K562 (cell line): ENCODE measurements around the gene SYF2. TPM values are rescaled to one million over a fixed set of nuclear protein-coding genes. Genes with fewer than 3 reads are reported as not detected.

Experiments
- CLOCK ChIP-seq: fragments of 250-450 bp; sonication (Bioruptor Pico); IDR thresholded peaks from 2 replicates; pipeline ENCODE4 v1.4.0; 2020; ENCODE audit warnings: mild to moderate bottlenecking, moderate library complexity, borderline replicate concordance
- DMBX1 ChIP-seq: fragments of 250-450 bp; sonication (Bioruptor Pico); IDR thresholded peaks from 2 replicates; pipeline ENCODE4 v1.8.0; 2022; ENCODE audit warnings: inconsistent platforms, mild to moderate bottlenecking, moderate library complexity, borderline replicate concordance
- GTF2E2 ChIP-seq: fragments of 200-800 bp; sonication (Bioruptor generic); IDR thresholded peaks from 2 replicates; pipeline ENCODE4 v1.6.1; 2016; ENCODE audit warnings: missing genetic modification characterization, missing compliant biosample characterization
- MTA3 ChIP-seq: fragments of 450-650 bp; formaldehyde crosslinking; IDR thresholded peaks from 2 replicates; pipeline ENCODE4 v1.6.1; 2017; ENCODE audit warnings: mild to moderate bottlenecking, borderline replicate concordance
- PCBP1 ChIP-seq: fragments of 200-400 bp; formaldehyde crosslinking; IDR thresholded peaks from 2 replicates; pipeline ENCODE4 v1.6.1; 2018; ENCODE audit warnings: mild to moderate bottlenecking, low read depth, low read length; ENCODE audit not compliant: poor library complexity, severe bottlenecking
- POLR2H ChIP-seq: IDR thresholded peaks from 2 replicates; pipeline ENCODE4 v1.6.1; 2016; ENCODE audit warnings: missing genetic modification characterization, low read depth, mild to moderate bottlenecking, control low read depth, missing compliant biosample characterization, moderate library complexity
- PTBP1 ChIP-seq: fragments of 200-400 bp; formaldehyde crosslinking; IDR thresholded peaks from 2 replicates; pipeline ENCODE4 v1.6.1; 2017; ENCODE audit warnings: low read depth, low read length
- RBM17 ChIP-seq: fragments of 200-400 bp; formaldehyde crosslinking; IDR thresholded peaks from 2 replicates; pipeline ENCODE4 v1.6.1; 2017; ENCODE audit warnings: low read depth, mild to moderate bottlenecking, low read length, borderline replicate concordance
- TBP ChIP-seq: optimal IDR thresholded peaks from 2 replicates; pipeline ENCODE3; 2011; ENCODE audit warnings: low read depth, low read length, improper control_type of control experiment
- TFE3 ChIP-seq: fragments of 450-650 bp; formaldehyde crosslinking; IDR thresholded peaks from 2 replicates; pipeline ENCODE4 v1.4.0; 2020; ENCODE audit warnings: mild to moderate bottlenecking, mixed read lengths
- U2AF1 ChIP-seq: fragments of 200-400 bp; formaldehyde crosslinking; optimal IDR thresholded peaks from 2 replicates; pipeline ENCODE3; 2017; ENCODE audit warnings: mild to moderate bottlenecking, low read depth, low read length, moderate library complexity
- ZNF124 ChIP-seq: sonication (generic); formaldehyde crosslinking; IDR thresholded peaks from 2 replicates; pipeline ENCODE4 v1.8.1; 2022; ENCODE audit warnings: missing genetic modification reagents
- ZNF764 ChIP-seq: fragments of 250-450 bp; sonication (Bioruptor Pico); IDR thresholded peaks from 2 replicates; pipeline ENCODE4 v1.4.0; 2020; ENCODE audit warnings: low read depth, mild to moderate bottlenecking, moderate library complexity
- polyA plus RNA-seq, 8 experiments: library from polyadenylated mRNA; depleted of rRNA in 4 of 8; stranded (reverse) in 5 of 8; unstranded in 3 of 8; fragments of >200 nt; fragmentation: Nextera tagmentation in 2 of 8; fragmentation: Illumina TruSeq in 1 of 8; extraction: Ambion mirVana in 2 of 8; extraction: Trizol in 1 of 8; gene quantifications; 2 replicates each; pipeline versions ENCODE4 v1.2.1 to v1.2.3, GENCODE V29; 2011 to 2014; ENCODE audit warnings: inconsistent platforms in 1 of 8, missing spikeins in 1 of 8
- total RNA-seq, 7 experiments: library from RNA; depleted of rRNA in 6 of 7; stranded (reverse); fragments of >200 nt in 6 of 7; fragmentation: Illumina TruSeq in 2 of 7; extraction: Trizol in 2 of 7; gene quantifications; 2 replicates each; pipeline versions ENCODE4 v1.2.1 to v1.2.3, GENCODE V29; 2011 to 2021; ENCODE audit warnings: low replicate concordance in 1 of 7
- TF ChIP-seq, protein P1 (sequence below): IDR thresholded peaks from 2 replicates; pipeline ENCODE4 v1.6.1; 2011; ENCODE audit not compliant: insufficient read length; ENCODE audit errors: extremely low read depth
- TF ChIP-seq, protein P2 (sequence below), 2 experiments: fragments of 150-350 bp in 1 of 2; IDR thresholded peaks; 2 replicates each; pipeline ENCODE4 v1.6.1; 2012 to 2016; ENCODE audit warnings: low read depth in 2 of 2, low read length in 2 of 2, mild to moderate bottlenecking in 1 of 2, moderate library complexity in 1 of 2
- TF ChIP-seq, protein P3 (sequence below): IDR thresholded peaks from 2 replicates; pipeline ENCODE4 v1.6.1; 2016; ENCODE audit warnings: missing genetic modification characterization, missing compliant biosample characterization
- TF ChIP-seq, protein P4 (sequence below): fragments of 250-450 bp; sonication (Bioruptor Pico); IDR thresholded peaks from 2 replicates; pipeline ENCODE4 v1.8.0; 2022; ENCODE audit warnings: moderate library complexity, mild to moderate bottlenecking, inconsistent platforms

SYF2 gene
- total and polyA plus RNA-seq, 9 of the 15 experiments (the other 6 are each of a cell fraction or from before 2014, with no cell fraction given), result 20.9 to 69.0 (median 43.2) TPM

- TF ChIP-seq CLOCK (CRISPR knock-in tag), result no peak
- TF ChIP-seq, protein P1, sequence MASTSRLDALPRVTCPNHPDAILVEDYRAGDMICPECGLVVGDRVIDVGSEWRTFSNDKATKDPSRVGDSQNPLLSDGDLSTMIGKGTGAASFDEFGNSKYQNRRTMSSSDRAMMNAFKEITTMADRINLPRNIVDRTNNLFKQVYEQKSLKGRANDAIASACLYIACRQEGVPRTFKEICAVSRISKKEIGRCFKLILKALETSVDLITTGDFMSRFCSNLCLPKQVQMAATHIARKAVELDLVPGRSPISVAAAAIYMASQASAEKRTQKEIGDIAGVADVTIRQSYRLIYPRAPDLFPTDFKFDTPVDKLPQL, result no peak
- no peak for TF ChIP-seq ZNF764 (CRISPR knock-in tag)
- TF ChIP-seq DMBX1 (CRISPR knock-in tag), result no peak
- TF ChIP-seq, protein P2, sequence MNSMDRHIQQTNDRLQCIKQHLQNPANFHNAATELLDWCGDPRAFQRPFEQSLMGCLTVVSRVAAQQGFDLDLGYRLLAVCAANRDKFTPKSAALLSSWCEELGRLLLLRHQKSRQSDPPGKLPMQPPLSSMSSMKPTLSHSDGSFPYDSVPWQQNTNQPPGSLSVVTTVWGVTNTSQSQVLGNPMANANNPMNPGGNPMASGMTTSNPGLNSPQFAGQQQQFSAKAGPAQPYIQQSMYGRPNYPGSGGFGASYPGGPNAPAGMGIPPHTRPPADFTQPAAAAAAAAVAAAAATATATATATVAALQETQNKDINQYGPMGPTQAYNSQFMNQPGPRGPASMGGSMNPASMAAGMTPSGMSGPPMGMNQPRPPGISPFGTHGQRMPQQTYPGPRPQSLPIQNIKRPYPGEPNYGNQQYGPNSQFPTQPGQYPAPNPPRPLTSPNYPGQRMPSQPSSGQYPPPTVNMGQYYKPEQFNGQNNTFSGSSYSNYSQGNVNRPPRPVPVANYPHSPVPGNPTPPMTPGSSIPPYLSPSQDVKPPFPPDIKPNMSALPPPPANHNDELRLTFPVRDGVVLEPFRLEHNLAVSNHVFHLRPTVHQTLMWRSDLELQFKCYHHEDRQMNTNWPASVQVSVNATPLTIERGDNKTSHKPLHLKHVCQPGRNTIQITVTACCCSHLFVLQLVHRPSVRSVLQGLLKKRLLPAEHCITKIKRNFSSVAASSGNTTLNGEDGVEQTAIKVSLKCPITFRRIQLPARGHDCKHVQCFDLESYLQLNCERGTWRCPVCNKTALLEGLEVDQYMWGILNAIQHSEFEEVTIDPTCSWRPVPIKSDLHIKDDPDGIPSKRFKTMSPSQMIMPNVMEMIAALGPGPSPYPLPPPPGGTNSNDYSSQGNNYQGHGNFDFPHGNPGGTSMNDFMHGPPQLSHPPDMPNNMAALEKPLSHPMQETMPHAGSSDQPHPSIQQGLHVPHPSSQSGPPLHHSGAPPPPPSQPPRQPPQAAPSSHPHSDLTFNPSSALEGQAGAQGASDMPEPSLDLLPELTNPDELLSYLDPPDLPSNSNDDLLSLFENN (IDR thresholded peaks at IDR 0.05; ENCODE audit: low read depth in 2 of 2, low read length in 2 of 2), result no peak
- TF ChIP-seq, protein P3, sequence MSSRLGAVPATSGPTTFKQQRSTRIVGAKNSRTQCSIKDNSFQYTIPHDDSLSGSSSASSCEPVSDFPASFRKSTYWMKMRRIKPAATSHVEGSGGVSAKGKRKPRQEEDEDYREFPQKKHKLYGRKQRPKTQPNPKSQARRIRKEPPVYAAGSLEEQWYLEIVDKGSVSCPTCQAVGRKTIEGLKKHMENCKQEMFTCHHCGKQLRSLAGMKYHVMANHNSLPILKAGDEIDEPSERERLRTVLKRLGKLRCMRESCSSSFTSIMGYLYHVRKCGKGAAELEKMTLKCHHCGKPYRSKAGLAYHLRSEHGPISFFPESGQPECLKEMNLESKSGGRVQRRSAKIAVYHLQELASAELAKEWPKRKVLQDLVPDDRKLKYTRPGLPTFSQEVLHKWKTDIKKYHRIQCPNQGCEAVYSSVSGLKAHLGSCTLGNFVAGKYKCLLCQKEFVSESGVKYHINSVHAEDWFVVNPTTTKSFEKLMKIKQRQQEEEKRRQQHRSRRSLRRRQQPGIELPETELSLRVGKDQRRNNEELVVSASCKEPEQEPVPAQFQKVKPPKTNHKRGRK (tag), result no peak
- TF ChIP-seq GTF2E2, result no peak
- peak; percentile 54 for TF ChIP-seq PCBP1
- TF ChIP-seq TBP, result no peak
- TF ChIP-seq POLR2H, result no peak
- no peak for TF ChIP-seq RBM17
- no peak for TF ChIP-seq MTA3
- TF ChIP-seq, protein P4, sequence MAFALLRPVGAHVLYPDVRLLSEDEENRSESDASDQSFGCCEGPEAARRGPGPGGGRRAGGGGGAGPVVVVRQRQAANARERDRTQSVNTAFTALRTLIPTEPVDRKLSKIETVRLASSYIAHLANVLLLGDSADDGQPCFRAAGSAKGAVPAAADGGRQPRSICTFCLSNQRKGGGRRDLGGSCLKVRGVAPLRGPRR (CRISPR knock-in tag), result no peak
- peak; percentile 45 for TF ChIP-seq U2AF1
- TF ChIP-seq ZNF124, result no peak
- TF ChIP-seq TFE3 (CRISPR knock-in tag), result no peak
- TF ChIP-seq PTBP1, result no peak
Observed at GRCh38 chr1:25246600-25247023, 14.3 kb upstream of the SYF2 start (continued).
